EL (cell line): ENCODE results near the gene RACK1.
A peak's percentile ranks its signal among the peaks of the same experiment; 100 is the strongest.
"Not testable (repeated sequence)": the region's sequence is repeated elsewhere in the genome, so short reads cannot be mapped to it uniquely, and the experiment has no call there.

Source experiments
- DNase-seq: peaks from one replicate; pipeline ENCODE4 v3.0.0-alpha.2; 2016

Gene RACK1

GRCh38 chr5:181243564-181244343 is at the start of gene RACK1:
TSS of gene RACK1 (minus strand) at chr5:181243906. CDS start at chr5:181243800, 106 bp downstream.
- peak; percentile 91 for DNase-seq

GRCh38 chr5:181287331-181287730 is 43.6 kb upstream of the RACK1 start:
- not testable (repeated sequence) for DNase-seq

GRCh38 chr5:181285962-181286705 is 42.4 kb upstream of the RACK1 start:
- DNase-seq: not testable (repeated sequence)

- DNase-seq: not testable (repeated sequence)
Measured at GRCh38 chr5:181283841-181284755, 40.4 kb upstream of the RACK1 start.

- no peak for DNase-seq
Measured at GRCh38 chr5:181283347-181283746, 39.6 kb upstream of the RACK1 start.

- DNase-seq: no peak
Measured at GRCh38 chr5:181282874-181283273, 39.2 kb upstream of the RACK1 start.

- DNase-seq: not testable (repeated sequence)
Measured at GRCh38 chr5:181282415-181282814, 38.7 kb upstream of the RACK1 start.

- no peak for DNase-seq
Measured at GRCh38 chr5:181281984-181282316, 38.2 kb upstream of the RACK1 start.

- DNase-seq: no peak
Measured at GRCh38 chr5:181281077-181281983, 37.6 kb upstream of the RACK1 start.

GRCh38 chr5:181280251-181280762 is 36.6 kb upstream of the RACK1 start:
- no peak for DNase-seq

GRCh38 chr5:181273433-181273744 is 29.7 kb upstream of the RACK1 start:
- DNase-seq: not testable (repeated sequence)

GRCh38 chr5:181271081-181271480 is 27.4 kb upstream of the RACK1 start:
- no peak for DNase-seq

- not testable (repeated sequence) for DNase-seq
Measured at GRCh38 chr5:181267907-181268306, 24.2 kb upstream of the RACK1 start.

GRCh38 chr5:181267291-181267904 is 23.7 kb upstream of the RACK1 start:
- not testable (repeated sequence) for DNase-seq

GRCh38 chr5:181265092-181265671 is 21.5 kb upstream of the RACK1 start:
- no peak for DNase-seq

GRCh38 chr5:181263633-181264032 is 19.9 kb upstream of the RACK1 start:
- no peak for DNase-seq

- DNase-seq: peak; percentile 74
Measured at GRCh38 chr5:181261320-181262049, 17.8 kb upstream of the RACK1 start.

- peak; percentile 91 for DNase-seq
Measured at GRCh38 chr5:181260720-181261319, 17.1 kb upstream of the RACK1 start, which contains the start of gene TRIM52. TSS of gene TRIM52 (minus strand) at chr5:181261143. CDS start at chr5:181260813, 330 bp downstream.

GRCh38 chr5:181259974-181260719 is 16.4 kb upstream of the RACK1 start:
- no peak for DNase-seq
